Lung (tissue), 12 donors: ENCODE results near the gene SCD5. TPM values are rescaled to one million over a fixed set of nuclear protein-coding genes. Genes with fewer than 3 reads are reported as not detected.

Experiments
- ATAC-seq: fragments of 200-7000 bp; cut with Tn5 transposase; one replicate; pipeline ENCODE4 v1.9.1; 2020; ENCODE audit warnings: moderate number of reproducible peaks; ENCODE audit not compliant: insufficient read depth, low FRiP score
- DNase-seq, 3 donors: peaks; one replicate each; pipeline ENCODE4 v3.0.0-alpha.2; 2013 to 2017
- H3K27ac ChIP-seq, 2 donors: one replicate each; pipeline ENCODE4 v1.5.1; 2013; ENCODE audit warnings: mild to moderate bottlenecking in 2 of 2, moderate library complexity in 2 of 2, control low read depth in 1 of 2, inconsistent platforms in 1 of 2, low read depth in 1 of 2, low read length in 1 of 2
- H3K27me3 ChIP-seq, 3 donors: one replicate each; pipeline ENCODE4 v1.5.1; 2013; ENCODE audit warnings: low read length in 2 of 3; ENCODE audit not compliant: control insufficient read depth in 3 of 3, insufficient read depth in 3 of 3
- H3K36me3 ChIP-seq, 4 donors: one replicate each; pipeline ENCODE4 v1.5.1; 2013; ENCODE audit warnings: low read length in 4 of 4, mild to moderate bottlenecking in 1 of 4, moderate library complexity in 1 of 4; ENCODE audit not compliant: control insufficient read depth in 4 of 4, insufficient read depth in 4 of 4
- H3K4me1 ChIP-seq, 5 donors: one replicate each; pipeline ENCODE4 v1.5.1; 2013; ENCODE audit warnings: low read length in 5 of 5, mild to moderate bottlenecking in 2 of 5, moderate library complexity in 1 of 5; ENCODE audit not compliant: control insufficient read depth in 5 of 5, insufficient read depth in 5 of 5
- H3K4me3 ChIP-seq: one replicate; pipeline ENCODE4 v1.5.1; 2013; ENCODE audit warnings: mild to moderate bottlenecking, control low read depth, moderate library complexity
- H3K9ac ChIP-seq, 2 donors: one replicate each; pipeline ENCODE4 v1.5.1; 2013; ENCODE audit warnings: low read length in 2 of 2, control low read depth in 1 of 2; ENCODE audit not compliant: insufficient read depth in 1 of 2
- H3K9me3 ChIP-seq, 4 donors: one replicate each; pipeline ENCODE4 v1.5.1; 2013; ENCODE audit warnings: low read length in 3 of 4, mild to moderate bottlenecking in 1 of 4, moderate library complexity in 1 of 4; ENCODE audit not compliant: control insufficient read depth in 4 of 4, insufficient read depth in 3 of 4
- WGBS, 2 donors: extraction: QIAGEN DNeasy Blood & Tissue Kit; methylation state at CpG; one replicate each; pipeline ENCODE4 v1.1.7; 2013; 5-methylcytosine and 5-hydroxymethylcytosine counted together
- polyA plus RNA-seq, 2 donors: library from polyadenylated mRNA; stranded (reverse); fragments of 200-250 nt; gene quantifications; one replicate each; pipeline ENCODE4 v1.2.1, GENCODE V29; 2013
- total RNA-seq, 2 donors: library from RNA; depleted of rRNA in 1 of 2; stranded (reverse); fragments of >200 nt in 1 of 2; gene quantifications; one replicate each; pipeline ENCODE4 v1.2.1, GENCODE V29; 2014 to 2021
- TF ChIP-seq, protein P1 (sequence below): IDR thresholded peaks from 2 replicates; pipeline ENCODE4 v1.5.1; 2012; ENCODE audit warnings: mild to moderate bottlenecking; ENCODE audit errors: control extremely low read depth, extremely low read depth
- donor health status: control.
- donor health status: control.
- donor health status: Bipolar disorder and iron deficiency.
- donor health status: healthy.
- donor health status: DM: yes; HTN: yes; CAD: no.

Gene SCD5
- total and polyA plus RNA-seq, 4 donors = 5.0 to 22.6 (median 13.8) TPM

DNA sequence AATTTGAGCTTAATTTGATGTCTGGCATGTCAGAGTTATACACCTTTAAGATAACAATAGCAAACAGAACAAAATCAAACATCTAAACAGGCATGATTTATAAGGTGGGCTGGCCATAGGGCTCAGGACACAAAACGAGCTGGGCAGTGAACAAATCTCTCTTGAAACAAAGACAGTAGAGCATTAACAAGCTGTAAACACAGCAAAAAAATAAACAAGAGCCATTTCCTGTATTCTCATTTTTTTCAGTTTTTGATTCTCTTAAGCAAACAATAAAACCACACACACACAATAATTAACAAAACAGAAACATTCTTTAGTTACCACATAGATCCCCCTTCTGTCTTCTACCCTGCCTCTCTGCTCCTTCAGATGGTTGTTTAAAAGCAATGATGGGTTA, 168.5 kb downstream of the SCD5 start:
- Histone ChIP-seq H3K36me3 (peaks cover 0 to 6% (median 2%) of the 10 kb centered on the region in 4 donors), H3K27ac (no peak overlapping the region), H3K9me3 (peaks cover 0 to 2% (median 0%) of the 10 kb centered on the region in 4 donors), H3K4me3 (no peak overlapping the region), H3K27me3 (no peaks in the 10 kb centered on the region), H3K4me1 (peaks cover 0 to 13% (median 0%) of the 10 kb centered on the region in 5 donors), H3K9ac (no peak overlapping the region)
- TF ChIP-seq, protein P1, sequence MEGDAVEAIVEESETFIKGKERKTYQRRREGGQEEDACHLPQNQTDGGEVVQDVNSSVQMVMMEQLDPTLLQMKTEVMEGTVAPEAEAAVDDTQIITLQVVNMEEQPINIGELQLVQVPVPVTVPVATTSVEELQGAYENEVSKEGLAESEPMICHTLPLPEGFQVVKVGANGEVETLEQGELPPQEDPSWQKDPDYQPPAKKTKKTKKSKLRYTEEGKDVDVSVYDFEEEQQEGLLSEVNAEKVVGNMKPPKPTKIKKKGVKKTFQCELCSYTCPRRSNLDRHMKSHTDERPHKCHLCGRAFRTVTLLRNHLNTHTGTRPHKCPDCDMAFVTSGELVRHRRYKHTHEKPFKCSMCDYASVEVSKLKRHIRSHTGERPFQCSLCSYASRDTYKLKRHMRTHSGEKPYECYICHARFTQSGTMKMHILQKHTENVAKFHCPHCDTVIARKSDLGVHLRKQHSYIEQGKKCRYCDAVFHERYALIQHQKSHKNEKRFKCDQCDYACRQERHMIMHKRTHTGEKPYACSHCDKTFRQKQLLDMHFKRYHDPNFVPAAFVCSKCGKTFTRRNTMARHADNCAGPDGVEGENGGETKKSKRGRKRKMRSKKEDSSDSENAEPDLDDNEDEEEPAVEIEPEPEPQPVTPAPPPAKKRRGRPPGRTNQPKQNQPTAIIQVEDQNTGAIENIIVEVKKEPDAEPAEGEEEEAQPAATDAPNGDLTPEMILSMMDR = no peak
- WGBS, 2 donors = 39 to 57% methylated on average over 1 of the region's 1 CpG
- ATAC-seq (no peak), DNase-seq (peak in 1 of 3 donors; percentile 21)

DNA sequence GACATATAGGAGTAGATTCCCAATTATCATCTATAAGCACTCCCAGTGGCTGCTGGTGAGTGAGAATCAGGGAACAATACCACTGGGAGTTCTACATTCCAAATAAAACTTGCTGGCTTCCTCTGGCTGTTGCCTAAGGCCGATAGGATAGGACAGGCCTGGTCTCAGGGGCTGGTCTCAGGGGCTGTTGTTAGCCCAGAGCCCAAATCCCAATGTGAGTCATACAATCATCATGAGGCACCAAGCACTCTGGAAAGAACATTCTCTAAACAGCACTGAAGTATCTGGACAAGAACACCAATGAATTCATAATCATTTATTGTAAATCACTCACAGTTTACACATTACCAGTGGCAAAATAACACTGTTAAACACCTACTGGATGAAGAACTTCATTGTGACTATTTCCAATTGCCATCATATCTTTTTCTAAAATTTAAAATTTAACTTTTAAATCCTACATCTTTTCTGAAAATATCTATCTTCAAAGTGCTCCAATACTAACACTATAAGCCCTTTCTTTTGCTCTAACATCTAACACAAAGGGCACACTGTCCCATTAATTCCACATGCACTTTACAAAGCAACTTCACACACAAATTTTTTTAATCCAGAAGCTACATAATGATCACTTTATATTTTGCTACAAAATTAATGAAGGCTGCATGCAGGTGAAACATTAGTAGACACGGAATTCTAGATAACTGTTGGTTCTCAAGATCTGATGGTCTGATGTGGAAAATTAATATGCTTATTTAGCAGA, 169.2 kb downstream of the SCD5 start:
- Histone ChIP-seq H3K4me3 (no peak overlapping the region), H3K9ac (no peak overlapping the region), H3K9me3 (peaks cover 0 to 2% (median 0%) of the 10 kb centered on the region in 4 donors), H3K27ac (no peak overlapping the region), H3K4me1 (peaks cover 0 to 13% (median 0%) of the 10 kb centered on the region in 5 donors), H3K27me3 (no peaks in the 10 kb centered on the region), H3K36me3 (peaks cover 0 to 2% (median 0%) of the 10 kb centered on the region in 4 donors)
- 90 to 91% methylated on average over 2 of the region's 2 CpGs for WGBS, 2 donors
- no peak for DNase-seq
- TF ChIP-seq, protein P1 = no peak
- ATAC-seq = no peak

DNA sequence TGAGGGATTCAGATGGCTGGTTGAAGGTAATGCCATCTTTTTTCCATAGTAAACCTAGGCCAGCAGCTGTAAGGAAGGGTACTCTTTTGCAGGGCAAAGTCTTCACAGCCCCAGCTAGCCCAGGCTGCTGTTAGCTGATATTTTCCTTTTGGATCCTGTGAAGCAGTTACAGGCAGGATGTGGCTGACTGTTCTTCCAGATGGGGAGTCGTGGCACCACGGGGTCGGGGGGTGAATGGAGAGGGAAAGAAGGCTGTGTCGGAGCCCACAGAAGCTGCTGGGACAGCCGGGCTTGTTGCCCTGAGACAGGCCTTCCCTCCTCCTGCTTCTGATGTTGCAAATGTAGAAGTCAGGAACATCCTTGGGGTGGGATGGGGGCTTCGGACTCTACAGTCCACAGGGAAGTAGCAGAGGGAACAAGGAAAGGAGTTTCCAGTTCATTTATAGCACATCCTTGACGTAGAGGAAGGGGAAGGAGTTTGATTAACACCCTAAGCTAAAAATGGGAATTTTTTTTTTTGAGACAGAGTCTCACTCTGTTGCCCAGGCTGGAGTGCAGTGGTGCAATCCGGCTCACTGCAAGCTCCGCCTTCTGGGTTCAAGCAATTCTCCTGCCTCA, 172.2 kb downstream of the SCD5 start:
- ATAC-seq (no peak), DNase-seq (peak; percentile 59 to 84 (median 73))
- WGBS, 2 donors = 62 to 64% methylated on average over 9 of the region's 9 CpGs
- Histone ChIP-seq H3K9me3 (peaks cover 0 to 2% (median 0%) of the 10 kb centered on the region in 4 donors), H3K27ac (peak overlapping the region in 1 of 2 donors; percentile 10), H3K9ac (no peak overlapping the region), H3K27me3 (no peaks in the 10 kb centered on the region), H3K4me1 (peaks cover 0 to 24% (median 2%) of the 10 kb centered on the region in 5 donors), H3K4me3 (no peak overlapping the region), H3K36me3 (no peaks in the 10 kb centered on the region)
- TF ChIP-seq, protein P1 = no peak
